ENCODE data around the gene STX7.

The STX7 gene

DNA sequence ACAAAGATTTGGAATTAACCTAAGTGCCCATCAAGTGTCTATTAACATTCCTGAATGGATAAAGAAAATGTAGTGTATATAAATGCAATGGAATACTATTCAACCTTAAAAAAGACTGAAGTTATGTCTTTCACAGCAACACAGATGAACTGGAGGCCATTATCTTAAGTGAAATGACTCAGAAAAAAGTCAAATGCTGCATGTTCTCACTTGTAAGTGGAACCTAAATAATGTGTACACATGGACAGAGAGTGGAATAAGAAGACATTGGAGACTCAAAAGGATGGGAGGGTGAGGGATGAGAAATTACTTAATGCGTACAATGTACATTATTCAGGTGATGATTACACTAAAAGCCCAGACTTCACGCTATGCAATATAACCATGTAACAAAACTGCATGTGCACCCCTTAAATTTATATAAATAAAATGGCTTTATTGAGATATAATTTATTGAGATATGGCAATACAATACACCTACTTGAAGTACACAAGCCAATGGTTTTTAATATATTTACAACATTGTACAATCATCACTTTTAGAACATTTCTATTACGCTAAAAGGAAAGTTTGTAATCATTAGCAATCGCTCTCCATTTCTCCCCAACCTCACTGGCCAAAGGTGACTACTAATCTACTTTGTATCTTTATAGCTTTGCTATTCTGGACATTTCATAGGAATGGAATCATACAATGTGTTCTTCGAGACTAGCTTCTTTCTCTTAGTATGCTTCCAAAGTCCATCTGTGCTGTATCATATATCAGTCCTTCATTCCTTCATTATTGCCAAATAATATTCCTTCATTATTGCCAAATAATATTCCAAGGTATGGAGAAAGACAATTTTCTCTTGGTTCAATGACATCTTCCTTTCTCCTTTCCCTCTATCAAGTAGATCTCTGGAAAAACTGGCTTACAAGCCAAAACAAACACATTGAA, 5.8 kb downstream of the STX7 start:
- no peak for DNase-seq

DNA sequence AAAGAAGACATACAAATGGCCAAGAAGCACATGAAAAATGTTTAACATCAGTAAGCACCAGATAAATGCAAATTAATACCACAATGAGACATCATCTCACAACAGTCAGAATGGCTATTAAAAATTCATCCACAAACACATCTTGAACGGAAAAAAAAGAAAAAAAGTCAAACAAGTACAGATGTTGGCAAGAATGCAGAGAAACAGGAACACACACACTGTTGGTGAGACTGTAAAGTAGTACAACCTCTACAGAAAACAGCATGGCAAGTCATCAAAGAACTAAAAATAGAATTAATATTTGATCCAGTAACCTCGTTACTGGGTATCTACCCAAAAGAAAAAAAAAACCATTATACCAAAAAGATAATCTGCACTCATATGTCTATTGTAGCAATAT, 6.5 kb downstream of the STX7 start:
- no peak for DNase-seq

DNA sequence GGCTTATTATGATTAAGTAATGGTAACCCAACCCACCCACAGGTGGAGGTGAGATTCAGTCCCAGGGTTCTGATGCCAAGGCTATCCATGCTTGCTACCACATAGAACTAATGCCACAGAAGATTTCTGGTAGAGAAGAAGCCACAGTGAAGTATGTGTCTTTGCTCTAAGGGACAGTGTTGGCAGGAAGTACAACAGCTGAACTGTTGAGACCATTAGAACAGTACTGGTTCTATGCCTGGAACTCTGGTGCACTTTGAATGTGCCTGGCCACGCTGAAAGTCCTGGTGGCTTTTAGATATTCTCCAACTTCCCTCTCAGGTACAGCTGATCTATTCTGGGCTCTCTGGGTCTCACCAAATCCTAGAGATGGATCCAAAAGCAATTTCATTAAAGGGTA, 7.8 kb downstream of the STX7 start:
- DNase-seq, result no peak

DNA sequence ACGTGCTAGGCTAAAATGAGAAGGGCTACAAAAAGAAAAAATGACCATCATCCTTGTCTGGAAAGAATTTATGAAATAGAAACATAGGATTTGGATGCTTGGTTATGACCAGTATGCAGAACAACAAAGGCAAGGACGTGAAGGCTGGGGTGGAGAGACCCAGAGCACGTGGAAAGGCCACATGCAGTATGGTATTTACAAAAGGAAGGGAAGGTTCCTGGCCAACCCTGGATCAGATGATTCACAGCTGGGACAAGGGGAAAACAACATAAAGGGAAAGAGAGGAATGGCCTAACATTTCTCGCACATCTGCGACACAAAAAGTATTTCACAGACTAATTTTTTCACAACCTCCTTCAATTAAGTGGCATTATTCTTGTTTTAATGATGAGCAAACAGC, 8.2 kb downstream of the STX7 start:
- no peak for DNase-seq

DNA sequence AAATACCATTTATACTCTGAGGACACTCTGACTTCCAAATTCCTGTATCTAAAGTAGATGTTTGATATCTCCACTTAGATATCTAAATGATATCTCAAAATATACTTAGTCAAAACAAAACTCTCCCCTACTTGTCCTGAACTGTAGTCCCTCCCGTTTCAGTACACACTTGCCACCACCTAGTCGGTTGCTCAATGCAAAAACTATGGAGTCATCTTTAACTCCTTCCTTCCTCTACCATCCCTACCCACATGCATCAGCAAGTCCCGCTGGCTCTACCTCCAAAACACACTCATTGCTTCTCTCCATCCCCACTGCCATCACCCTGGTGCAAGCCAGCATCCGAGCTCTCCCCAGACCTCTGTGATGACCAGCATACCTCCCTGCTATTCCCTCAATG, 13.2 kb downstream of the STX7 start:
- DNase-seq, result no peak

DNA sequence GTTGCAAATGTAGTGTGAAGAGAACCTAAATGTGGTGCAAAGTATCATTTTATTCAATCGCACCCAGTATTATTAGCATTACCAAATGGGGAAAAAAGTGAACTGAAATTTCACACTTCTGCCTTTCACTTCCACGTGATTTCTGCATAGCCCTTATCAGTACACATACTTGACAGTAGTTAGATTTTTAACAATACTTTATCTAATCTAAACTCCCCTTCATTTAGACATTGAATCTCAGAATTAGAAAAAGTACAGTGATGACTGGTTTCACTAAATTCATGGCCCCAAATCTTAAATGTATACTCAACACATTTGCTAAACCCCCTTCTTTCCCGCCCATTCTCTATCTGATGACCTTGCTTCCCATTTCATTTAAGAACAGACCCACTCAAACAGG, 14.3 kb downstream of the STX7 start:
- no peak for DNase-seq

DNA sequence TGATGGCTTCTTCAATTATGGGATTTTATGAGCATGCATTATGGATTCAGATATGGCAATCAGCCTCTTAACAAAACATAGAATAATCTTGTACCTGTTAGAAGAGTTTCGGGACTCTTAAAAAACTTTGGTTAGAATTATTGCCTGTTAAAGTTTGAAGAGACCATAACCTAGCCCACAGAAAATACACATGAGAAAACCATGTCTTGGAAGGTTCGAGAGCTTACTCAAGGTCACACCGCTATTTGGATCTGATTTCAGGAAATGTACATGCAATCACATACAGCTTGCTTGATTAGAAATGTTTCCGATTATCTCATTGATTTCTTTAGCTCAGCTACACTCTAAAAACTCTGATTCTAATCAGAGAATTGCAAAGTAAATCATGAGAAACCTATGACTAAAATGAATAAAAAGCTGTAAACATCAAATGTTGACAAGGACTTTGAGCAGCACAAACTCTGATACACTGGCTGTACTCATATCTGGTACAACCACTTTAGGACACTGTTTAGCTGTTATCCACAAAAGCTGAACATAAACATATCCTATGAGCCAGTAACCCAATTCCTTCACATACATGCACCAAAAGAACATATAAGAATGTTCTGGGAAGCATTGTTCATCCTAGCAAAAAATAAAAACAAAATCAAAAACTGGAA, 16.3 kb downstream of the STX7 start:
- DNase-seq, result no peak

DNA sequence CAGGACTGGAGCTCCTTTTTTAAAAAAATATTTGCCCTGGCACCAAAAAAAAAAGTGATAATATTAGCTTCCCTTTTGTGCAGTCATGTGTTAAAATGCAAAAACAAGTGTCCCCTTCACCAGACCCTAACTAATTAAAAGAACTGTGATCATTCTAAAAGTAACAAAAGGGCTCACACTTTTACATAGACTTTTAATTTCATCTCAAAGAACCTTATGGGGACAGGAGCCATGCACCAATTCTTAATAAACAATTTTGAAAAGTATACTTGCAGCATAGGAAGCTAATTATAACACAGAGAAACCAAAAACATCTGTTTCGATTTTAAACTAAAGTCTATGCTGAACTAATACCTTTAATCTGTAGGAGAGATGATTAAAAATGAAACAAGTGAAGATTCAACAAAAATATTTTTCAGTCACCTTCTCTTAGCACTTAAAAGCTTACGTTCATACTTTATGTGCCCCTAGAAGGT, 17.3 kb downstream of the STX7 start:
- no peak for DNase-seq

DNA sequence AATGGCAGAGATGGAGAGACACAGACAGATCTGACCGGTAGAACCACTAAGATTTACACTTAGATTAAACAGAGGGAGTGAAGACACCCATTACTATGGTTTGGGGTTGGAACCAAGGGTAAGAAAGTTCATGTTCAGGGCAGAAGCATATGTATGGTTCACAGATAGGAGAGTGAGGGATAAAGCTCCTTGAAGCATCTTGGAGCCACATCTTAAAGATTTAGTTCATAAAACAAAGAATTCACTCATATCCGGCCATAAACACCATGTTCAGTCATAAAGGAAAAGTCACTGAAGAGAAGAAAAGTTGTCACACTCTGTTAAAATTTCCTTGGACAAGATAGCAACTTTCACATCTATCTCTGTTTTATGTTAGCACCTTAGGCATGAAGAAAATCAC, 18.0 kb downstream of the STX7 start:
- DNase-seq, result no peak

DNA sequence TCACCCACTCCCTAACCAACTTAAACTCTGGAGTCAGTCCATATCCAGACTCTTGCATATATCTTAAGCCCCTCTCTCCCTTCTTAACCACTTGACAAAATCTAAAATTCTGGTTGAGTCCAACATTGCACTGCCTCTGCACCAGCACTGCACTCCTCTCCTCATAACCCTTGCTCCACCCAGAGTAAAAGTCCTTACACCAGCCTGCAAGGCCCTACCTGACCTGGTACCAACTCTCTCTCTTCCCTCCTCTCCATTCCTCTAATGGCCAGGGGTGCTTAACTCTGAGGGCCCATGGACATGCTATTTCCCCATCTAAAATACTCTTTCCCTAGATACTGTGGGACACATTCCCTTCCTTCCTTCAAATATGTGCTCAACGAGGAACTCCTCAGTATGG, 21.0 kb downstream of the STX7 start:
- no peak for DNase-seq

DNA sequence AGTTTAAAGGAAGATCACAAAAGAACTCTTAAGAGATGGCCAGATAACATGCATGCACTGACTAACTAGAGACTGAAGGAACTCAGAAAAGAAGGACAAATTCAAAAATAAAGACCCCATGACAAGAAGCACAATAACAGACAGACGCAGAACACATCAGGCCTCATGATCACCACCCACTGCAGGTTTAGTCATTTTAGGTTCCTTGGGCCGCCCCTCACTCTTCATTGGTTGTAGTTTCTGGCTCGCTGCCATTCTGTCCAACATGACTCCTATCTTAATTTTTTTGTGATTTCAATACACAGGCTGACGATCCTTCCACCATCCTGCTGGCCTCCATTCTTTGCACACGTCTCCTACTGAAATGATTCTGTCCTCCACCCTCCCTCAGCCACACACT, 21.6 kb downstream of the STX7 start:
- no peak for DNase-seq

DNA sequence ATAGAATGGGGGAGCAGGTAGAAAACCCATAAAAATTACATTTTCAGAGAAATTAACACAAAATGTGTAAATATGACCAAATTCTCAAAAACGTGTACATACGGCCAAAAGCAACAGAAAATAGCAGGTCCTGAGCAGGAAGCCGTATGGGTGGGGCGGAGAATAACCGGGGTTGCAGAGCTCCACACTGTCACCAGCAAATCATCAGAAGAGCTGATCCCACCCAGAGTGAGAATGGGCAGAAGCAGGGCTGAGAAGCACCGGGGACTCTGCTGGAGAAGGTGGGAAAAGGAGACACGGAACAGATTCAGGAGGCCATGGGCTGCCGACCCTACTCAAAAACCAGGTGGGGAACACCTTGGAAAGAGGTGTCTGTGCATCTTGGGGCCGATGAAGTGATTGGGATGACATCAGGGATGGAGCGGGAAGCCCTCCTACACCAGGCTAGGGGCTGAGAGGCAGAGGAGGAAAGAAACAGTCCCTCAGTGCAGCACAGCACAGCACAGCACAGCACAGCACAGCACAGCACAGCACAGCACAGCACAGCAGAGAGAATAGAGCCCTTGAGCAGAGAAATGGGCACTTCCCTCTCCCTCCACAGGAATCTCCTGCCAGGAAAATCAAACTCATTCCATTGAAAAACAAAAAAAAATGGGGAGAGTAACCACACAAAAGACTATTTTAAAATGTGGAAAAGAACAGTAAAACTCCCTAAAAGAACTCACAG, 22.3 kb downstream of the STX7 start:
- DNase-seq, result no peak

DNA sequence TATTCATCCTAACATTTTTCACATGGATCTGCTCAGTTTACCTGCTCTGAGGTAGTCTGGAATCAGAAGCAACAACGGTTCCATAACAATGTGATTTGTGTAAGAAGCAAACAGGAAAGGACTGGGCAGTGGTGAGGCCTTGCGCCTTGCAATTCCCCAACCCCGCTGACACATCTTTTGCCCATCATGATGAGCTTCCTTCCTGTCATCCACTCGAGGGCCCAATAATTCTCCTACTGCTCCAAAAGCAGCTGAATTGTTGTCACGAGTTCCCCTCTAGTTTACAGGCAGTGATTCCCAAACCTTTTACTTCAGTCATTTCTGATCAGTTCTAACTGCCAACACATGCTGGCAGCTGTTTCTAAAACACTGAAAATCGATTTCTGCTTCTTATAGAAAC, 22.9 kb downstream of the STX7 start:
- no peak for DNase-seq

DNA sequence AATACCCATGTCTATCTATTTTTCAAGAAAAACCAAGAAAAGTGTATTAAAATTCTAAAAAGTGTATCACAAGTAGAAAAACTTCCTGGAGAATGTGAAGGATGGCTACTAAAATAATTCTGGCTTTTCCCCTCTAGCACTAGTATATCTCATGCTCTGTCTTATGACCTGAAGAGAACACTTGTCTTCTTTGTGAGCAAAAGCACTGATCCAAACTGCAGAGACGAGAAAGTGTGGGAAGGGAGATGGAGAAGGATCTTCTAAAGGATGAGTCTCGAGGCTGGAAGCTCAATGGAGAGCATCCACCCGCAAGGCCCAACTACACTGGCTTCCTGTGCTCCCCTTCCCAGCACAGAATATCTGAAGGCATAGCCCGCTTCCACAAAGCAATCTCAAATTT, 23.5 kb downstream of the STX7 start:
- DNase-seq, result no peak

DNA sequence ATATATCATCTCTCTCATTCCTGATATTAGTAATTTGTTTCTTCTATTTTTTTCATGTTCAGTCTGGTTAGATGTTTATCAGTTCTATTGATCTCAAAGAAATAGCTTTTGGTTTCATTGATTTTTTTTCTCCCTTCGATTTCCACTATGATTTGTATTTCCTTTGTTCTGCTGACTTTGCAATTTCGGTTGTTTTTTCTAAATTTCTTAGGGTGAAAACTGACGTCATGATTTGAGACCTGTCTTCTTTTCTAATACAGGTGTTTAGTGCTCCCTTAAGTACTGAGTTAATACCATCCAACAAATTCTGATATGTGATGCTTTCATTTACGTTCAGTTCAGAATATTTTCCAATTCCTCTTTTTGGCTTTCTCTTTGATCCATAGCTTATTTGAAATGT, 25.2 kb downstream of the STX7 start:
- peak; percentile 22 for DNase-seq

DNA sequence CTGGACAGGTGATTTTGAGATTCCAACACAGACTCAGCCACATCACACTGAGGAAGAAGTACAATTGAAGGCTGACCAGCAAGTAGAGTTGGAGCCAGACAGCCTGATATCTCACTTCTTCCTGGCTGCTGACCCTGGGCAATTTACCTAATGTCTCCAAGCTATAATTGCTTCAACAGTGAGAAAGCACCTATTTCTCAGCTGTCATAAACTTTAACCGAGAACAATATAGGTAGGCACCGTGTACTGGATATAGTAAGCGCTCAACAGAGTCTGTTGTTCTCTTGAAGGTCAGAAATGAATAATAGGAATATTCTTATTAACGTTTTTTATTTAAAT, 28.3 kb downstream of the STX7 start:
- no peak for DNase-seq

DNA sequence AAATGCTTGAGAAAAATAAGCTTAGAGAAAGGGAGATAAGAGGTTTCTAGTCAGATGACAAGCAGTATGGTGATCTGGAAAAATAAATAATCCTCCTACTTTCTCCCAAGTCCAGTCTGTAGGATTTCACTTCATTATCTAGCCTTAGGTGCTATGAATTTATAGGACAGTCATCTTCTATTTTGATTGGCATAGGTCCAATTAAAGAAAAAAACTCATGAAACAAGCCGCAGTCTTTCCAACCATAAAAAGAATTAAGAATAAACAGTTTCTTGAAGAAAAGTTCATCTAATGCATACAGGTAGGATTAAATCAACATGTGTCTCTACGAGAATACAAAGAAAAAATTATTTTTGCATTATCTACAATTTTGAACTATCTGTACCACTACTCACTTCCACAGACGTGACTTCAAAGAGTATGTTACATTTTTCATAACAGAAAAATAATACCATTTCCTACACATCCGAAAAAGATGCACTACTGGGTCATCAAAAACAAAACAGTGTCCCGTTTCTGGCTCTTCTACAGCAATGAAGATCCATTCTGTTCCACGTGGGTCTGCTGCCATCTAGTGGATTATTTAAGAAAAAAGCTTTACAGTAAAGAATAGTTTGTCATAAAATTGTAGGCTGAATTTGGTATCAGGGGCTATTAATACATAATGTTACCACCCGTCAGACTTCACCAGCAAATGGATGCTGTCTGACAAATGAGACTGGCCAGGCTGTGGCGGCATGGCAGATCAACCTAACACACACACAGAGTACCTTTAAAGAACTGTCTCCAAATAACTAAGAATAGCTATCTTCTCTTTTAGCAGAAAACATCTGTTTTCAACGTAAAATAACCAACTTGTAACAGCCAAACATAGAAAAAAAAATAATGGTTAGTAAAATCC, 28.9 kb downstream of the STX7 start:
- DNase-seq, result peak; percentile 72

DNA sequence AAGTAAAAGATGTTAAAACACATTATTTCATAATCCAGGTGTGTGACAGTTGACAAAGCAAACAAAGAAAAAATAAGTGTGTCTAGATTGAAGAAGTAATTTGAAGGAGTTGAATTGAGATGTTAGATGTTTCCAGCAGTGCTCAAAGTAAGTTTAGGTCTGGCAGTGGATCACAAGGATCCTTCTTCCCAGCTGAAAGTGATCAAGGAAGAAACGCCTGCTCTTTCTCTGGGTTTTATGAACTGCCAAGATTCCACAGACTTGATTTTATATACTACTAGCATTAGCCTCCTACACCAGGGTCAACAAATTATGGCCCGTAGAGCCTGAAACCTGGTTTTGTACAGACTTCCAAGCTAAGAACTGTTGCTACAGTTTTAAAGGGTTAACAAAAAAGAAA, 30.3 kb downstream of the STX7 start:
- DNase-seq, result no peak

DNA sequence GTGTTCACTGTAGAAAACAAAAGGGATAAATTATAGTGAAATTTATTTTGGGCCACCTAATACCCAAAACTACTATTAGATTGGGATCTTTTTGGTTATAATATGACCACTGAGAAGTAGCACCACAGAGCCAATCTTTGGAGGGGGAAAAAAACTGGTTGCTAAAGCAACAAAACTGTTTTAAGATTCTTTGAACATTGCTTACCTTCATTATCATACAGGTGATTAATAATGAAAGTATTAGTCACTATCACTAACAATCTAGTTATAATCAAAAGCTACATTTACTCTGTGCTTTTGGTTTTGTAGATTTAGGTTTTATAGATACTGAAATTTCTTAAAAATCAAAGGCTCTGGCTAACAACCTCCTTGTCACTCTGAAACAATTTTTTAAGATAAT, 31.7 kb downstream of the STX7 start:
- no peak for DNase-seq

DNA sequence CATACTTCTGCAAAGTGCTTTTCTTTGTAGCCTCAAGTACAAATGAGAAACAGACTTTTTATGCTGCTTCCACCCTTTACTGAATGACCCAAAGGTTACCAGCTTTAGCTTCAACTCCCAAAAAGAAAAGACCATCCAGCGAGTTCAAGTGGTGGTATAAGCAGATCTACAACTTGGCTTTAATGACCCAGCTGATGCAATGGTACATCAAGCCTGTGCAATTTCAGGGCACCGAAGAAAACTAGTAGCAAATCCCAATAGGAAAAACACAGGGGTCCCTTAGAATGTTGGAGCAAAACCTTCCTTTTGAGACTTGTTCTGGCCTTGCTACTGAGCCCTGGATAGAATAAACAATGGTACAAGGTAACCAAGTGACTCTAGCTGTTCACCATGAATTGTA, 33.8 kb downstream of the STX7 start:
- DNase-seq, result no peak

DNA sequence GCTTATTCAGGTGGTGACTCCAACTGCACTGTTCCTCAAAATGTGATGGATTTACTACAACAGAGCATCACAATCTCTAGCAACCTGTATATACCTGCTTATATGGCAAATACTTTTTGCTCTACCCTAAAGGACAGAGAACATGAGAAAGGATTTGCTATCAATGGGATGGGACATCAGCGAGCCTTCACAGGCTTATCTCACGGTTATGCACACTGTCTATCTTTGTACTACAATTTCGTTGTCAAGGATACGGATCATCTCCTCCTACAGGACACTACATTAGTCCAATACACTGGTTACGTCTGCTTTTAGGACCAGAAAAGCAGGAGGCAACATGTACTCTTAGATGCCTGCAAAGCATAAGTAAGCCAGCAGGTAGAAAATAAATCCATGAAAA, 34.2 kb downstream of the STX7 start:
- no peak for DNase-seq

DNA sequence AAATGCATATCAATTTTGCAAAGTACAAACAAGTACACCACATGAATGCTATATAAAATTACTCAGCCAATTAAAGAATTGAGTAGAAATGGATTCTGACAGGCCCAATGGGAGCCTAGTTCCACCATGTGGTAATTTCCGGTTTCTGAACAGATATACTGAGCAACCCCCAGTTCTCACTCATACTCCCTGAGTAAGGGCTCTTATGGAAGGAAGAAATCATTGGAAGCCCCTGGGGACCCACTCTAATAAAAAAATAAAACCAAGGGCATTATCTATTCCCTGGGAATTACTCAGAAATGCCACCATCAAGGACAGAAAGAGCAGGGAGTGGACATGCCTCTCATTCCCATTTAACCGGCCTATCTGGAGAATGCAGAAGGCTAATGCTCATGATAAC, 34.6 kb downstream of the STX7 start:
- no peak for DNase-seq

DNA sequence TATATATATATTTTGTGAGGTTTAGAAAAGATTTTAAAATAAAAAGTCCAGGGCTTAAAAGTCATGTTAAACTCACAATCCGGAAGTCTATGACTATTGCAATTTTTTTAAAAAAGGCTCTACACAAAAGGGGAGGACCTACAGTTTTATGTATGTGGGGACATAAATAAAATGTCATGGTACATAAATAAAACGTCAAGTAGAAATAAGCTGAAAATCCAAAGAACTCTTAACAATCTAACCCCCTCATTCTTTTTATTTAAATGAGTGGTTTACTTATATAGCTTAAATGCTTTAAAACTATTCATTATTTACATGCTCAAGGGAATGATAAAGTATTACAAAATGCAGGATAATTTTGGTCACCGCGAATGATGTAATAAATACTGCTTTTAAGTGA, 36.2 kb downstream of the STX7 start:
- no peak for DNase-seq
